K562 (cell line): ENCODE measurements around the gene KCNJ10. TPM values are rescaled to one million over a fixed set of nuclear protein-coding genes. Genes with fewer than 3 reads are reported as not detected.

ENCODE experiments used
- ATAC-seq: fragments of 200-7000 bp; cut with Tn5 transposase; 3 replicates; pipeline ENCODE4 v1.9.1; 2020; ENCODE audit warnings: moderate library complexity
- BruUV-seq: library from RNA; stranded (reverse); fragments of 400-500 nt; replicated peaks from 2 replicates; lab custom pipeline; 2021; lab: Mats Ljungman, UMichigan
- CTCF ChIA-PET: fragments of 300-600 bp; formaldehyde crosslinking; extraction: SDS; loops from one replicate; lab custom pipeline; 2021; ENCODE audit warnings: low intra/inter-chr PET ratio; lab: Yijun Ruan, JAX
- POLR2A ChIA-PET: fragments of 300-600, 350-650 bp; sonication (Branson Sonifier 250); formaldehyde crosslinking; extraction: SDS; loops from one replicate; lab custom pipeline; 2021; ENCODE audit warnings: antibody characterized with exemption, inconsistent platforms; lab: Yijun Ruan, JAX
- DNase-seq, 4 experiments: peaks; one replicate each; pipeline versions ENCODE4 v3.0.0 to v3.0.0-alpha.2; 2011 to 2018; ENCODE audit warnings: low spot score in 3 of 4, mixed read lengths in 3 of 4; ENCODE audit errors: extremely low read depth in 1 of 4
- FAIRE-seq: peaks from 2 replicates; lab custom pipeline; 2011; peaks lifted over from hg19 to GRCh38; lab: Jason Lieb, UNC
- H2AFZ ChIP-seq: 2 replicates; pipeline ENCODE4 v1.6.0; 2011; ENCODE audit warnings: low read depth, low read length, control low read depth, inconsistent platforms
- H3K27ac ChIP-seq: fragments of 200-600 bp; 3 replicates; pipeline ENCODE4 v1.8.0; 2011; ENCODE audit warnings: low read depth, mild to moderate bottlenecking, control low read depth, inconsistent platforms, low read length, moderate library complexity, mixed read lengths; ENCODE audit errors: extremely low read depth
- H3K27me3 ChIP-seq, 2 experiments: fragments of 300-600 bp in 1 of 2; 2 replicates in 1 of 2; 3 replicates in 1 of 2; pipeline versions ENCODE4 v1.6.0 to v1.8.0; 2011; ENCODE audit warnings: inconsistent platforms in 2 of 2, low read length in 2 of 2, mild to moderate bottlenecking in 1 of 2, mixed read lengths in 1 of 2, moderate library complexity in 1 of 2; ENCODE audit not compliant: control insufficient read depth in 2 of 2, insufficient read depth in 2 of 2
- H3K36me3 ChIP-seq: fragments of 300-600 bp; 3 replicates; pipeline ENCODE4 v1.8.0; 2011; ENCODE audit warnings: mild to moderate bottlenecking, low read length, inconsistent platforms; ENCODE audit not compliant: control insufficient read depth, insufficient read depth
- H3K4me1 ChIP-seq, 2 experiments: fragments of 200-600 bp in 1 of 2; replicated peaks in 1 of 2; 2 replicates in 1 of 2; 3 replicates in 1 of 2; pipeline versions ENCODE4 v1.5.1 to v1.8.0; 2011; ENCODE audit warnings: inconsistent platforms in 2 of 2, low read length in 2 of 2, mild to moderate bottlenecking in 1 of 2, mixed read lengths in 1 of 2, moderate library complexity in 1 of 2; ENCODE audit not compliant: control insufficient read depth in 2 of 2, insufficient read depth in 2 of 2
- H3K4me2 ChIP-seq: 2 replicates; pipeline ENCODE4 v1.6.1; 2011; ENCODE audit warnings: low read length, control low read depth, inconsistent platforms, mixed read lengths; ENCODE audit not compliant: insufficient read depth
- H3K4me3 ChIP-seq: fragments of 200-600 bp; sonication (generic), shearing (Covaris generic); 2 replicates; pipeline ENCODE4 v1.5.1; 2016; ENCODE audit warnings: control low read depth, inconsistent platforms
- H3K79me2 ChIP-seq: fragments of 200-600 bp; 3 replicates; pipeline ENCODE4 v1.8.0; 2011; ENCODE audit warnings: low read length, inconsistent platforms; ENCODE audit not compliant: control insufficient read depth, insufficient read depth
- H3K9ac ChIP-seq, 2 experiments: 2 replicates each; pipeline versions ENCODE4 v1.6.0 to v1.6.1; 2011; ENCODE audit warnings: low read depth in 2 of 2, low read length in 2 of 2, control low read depth in 1 of 2, inconsistent platforms in 1 of 2, mild to moderate bottlenecking in 1 of 2, mixed read lengths in 1 of 2; ENCODE audit not compliant: insufficient read depth in 1 of 2
- H3K9me1 ChIP-seq: one replicate; pipeline ENCODE4 v1.6.0; 2011; ENCODE audit warnings: inconsistent platforms, mild to moderate bottlenecking, low read length, moderate library complexity; ENCODE audit not compliant: control insufficient read depth, insufficient read depth
- H3K9me3 ChIP-seq: replicated peaks from 2 replicates; pipeline ENCODE4 v1.5.1; 2011; ENCODE audit warnings: low read depth, low read length, inconsistent platforms; ENCODE audit not compliant: control insufficient read depth, insufficient read depth
- H4K20me1 ChIP-seq: replicated peaks from 2 replicates; pipeline ENCODE4 v1.6.1; 2011; ENCODE audit warnings: low read length, inconsistent platforms, mixed read lengths; ENCODE audit not compliant: control insufficient read depth, insufficient read depth
- CTBP1 ChIP-seq: fragments of 450-650 bp; IDR thresholded peaks from 2 replicates; pipeline ENCODE4 v1.6.1; 2016; ENCODE audit warnings: borderline replicate concordance
- KDM1A ChIP-seq, 2 experiments: fragments of 450-650 bp; IDR thresholded peaks; 2 replicates each; pipeline ENCODE4 v1.6.1; 2016; ENCODE audit warnings: mild to moderate bottlenecking in 2 of 2
- MAZ ChIP-seq, 2 experiments: fragments of 450-650 bp in 1 of 2; sonication (generic) in 1 of 2; formaldehyde crosslinking; IDR thresholded peaks in 1 of 2; conservative IDR thresholded peaks in 1 of 2; 2 replicates each; pipeline versions ENCODE4 v1.4.0 to v1.5.0; 2020; ENCODE audit warnings: mild to moderate bottlenecking in 1 of 2, missing genetic modification reagents in 1 of 2
- NCOA4 ChIP-seq: fragments of 450-650 bp; IDR thresholded peaks from 2 replicates; pipeline ENCODE4 v1.6.1; 2018; ENCODE audit warnings: mild to moderate bottlenecking; ENCODE audit not compliant: partially characterized antibody
- RCOR1 ChIP-seq, 2 experiments: IDR thresholded peaks; 2 replicates each; pipeline ENCODE4 v1.6.1; 2012; ENCODE audit warnings: low read depth in 2 of 2, low read length in 2 of 2, borderline replicate concordance in 1 of 2, improper control_type of control experiment in 1 of 2
- RFX1 ChIP-seq: fragments of 450-650 bp; IDR thresholded peaks from 2 replicates; pipeline ENCODE4 v1.6.1; 2016; ENCODE audit warnings: mild to moderate bottlenecking, moderate library complexity
- SMARCC2 ChIP-seq: fragments of 450-650 bp; IDR thresholded peaks from 2 replicates; pipeline ENCODE4 v1.6.1; 2017; ENCODE audit warnings: antibody characterized with exemption, moderate library complexity, mild to moderate bottlenecking, low read depth
- SRSF9 ChIP-seq: fragments of 200-400 bp; formaldehyde crosslinking; IDR thresholded peaks from 2 replicates; pipeline ENCODE4 v1.6.1; 2017; ENCODE audit warnings: low read depth, low read length, borderline replicate concordance
- ZNF280A ChIP-seq: fragments of 450-650 bp; IDR thresholded peaks from 2 replicates; pipeline ENCODE4 v1.6.1; 2018; ENCODE audit warnings: mild to moderate bottlenecking, low read depth; ENCODE audit not compliant: partially characterized antibody
- ZNF655 ChIP-seq: fragments of 250-450 bp; sonication (Bioruptor Pico); IDR thresholded peaks from 2 replicates; pipeline ENCODE4 v1.5.0; 2021
- WGBS: fragments of 100-300 bp; shearing (Covaris generic); methylation state at CpG from one replicate; pipeline ENCODE4 v1.1.6; 2016; ENCODE audit warnings: low coverage, mixed read lengths; ENCODE audit not compliant: insufficient coverage; ENCODE audit errors: missing lambda C conversion rate; 5-methylcytosine and 5-hydroxymethylcytosine counted together
- in situ Hi-C: fragments of 300-500 bp; cut with MboI; formaldehyde crosslinking; loops from 4 replicates; pipeline ENCODE4 v1.15.0; 2018; ENCODE audit warnings: inconsistent platforms, mixed read lengths
- intact Hi-C: fragments of 100-400 bp; cut with micrococcal nuclease; formaldehyde crosslinking; loops from 2 replicates; pipeline ENCODE4 v1.14.2; 2022
- polyA plus RNA-seq, 8 experiments: library from polyadenylated mRNA; depleted of rRNA in 4 of 8; stranded (reverse) in 5 of 8; unstranded in 3 of 8; fragments of >200 nt; fragmentation: Nextera tagmentation in 2 of 8; fragmentation: Illumina TruSeq in 1 of 8; extraction: Ambion mirVana in 2 of 8; extraction: Trizol in 1 of 8; gene quantifications; 2 replicates each; pipeline versions ENCODE4 v1.2.1 to v1.2.3, GENCODE V29; 2011 to 2014; ENCODE audit warnings: inconsistent platforms in 1 of 8, missing spikeins in 1 of 8
- total RNA-seq, 7 experiments: library from RNA; depleted of rRNA in 6 of 7; stranded (reverse); fragments of >200 nt in 6 of 7; fragmentation: Illumina TruSeq in 2 of 7; extraction: Trizol in 2 of 7; gene quantifications; 2 replicates each; pipeline versions ENCODE4 v1.2.1 to v1.2.3, GENCODE V29; 2011 to 2021; ENCODE audit warnings: low replicate concordance in 1 of 7

Gene KCNJ10
- total and polyA plus RNA-seq, 9 of the 15 experiments (the other 6 are each of a cell fraction or from before 2014, with no cell fraction given) = 0.06 to 0.11 TPM; not detected in 7

DNA sequence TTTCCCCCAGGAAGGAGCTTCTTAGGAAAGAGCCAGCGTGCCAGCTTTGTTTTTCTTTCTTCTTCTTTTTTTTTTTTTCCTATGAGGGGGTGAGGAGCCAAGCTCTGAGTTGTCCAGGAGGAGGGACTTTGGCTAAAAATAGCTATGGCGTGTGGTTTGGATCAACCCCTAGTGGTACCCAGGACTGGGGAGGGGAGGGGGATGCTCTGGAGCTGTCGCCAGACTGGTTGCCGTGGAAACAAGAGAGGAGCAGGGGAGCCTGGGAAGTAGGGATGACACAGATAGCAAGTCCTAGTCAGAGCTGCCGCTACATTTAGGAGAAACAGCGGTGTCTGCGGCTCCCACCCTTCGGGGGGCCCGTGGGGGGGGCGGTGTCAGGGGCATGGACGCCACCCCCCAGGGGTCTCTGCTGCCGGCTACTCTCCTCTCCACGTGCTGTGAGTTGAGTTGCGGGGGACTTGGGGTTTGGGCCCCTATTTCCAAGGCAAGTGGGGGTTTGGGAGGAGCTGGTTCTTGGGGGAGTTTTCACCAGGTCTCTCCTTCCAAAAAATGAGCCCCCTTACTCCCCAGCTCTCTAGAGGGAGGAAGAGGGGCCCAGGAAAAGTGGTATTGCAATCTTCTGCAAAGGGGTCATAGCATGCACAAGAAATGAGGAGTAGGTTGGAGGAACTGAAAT lies 11.4 kb upstream of the KCNJ10 start, which contains the start of gene KCNJ9:
KCNJ9 (plus strand) TSS at position 278 of the 676 bp plus-strand sequence. CDS start 2,493 bp downstream, outside the sequence.
- Histone ChIP-seq H3K9ac (no peak within 1 kb of the TSS), H3K27me3 (peaks cover 9 to 38% of the 10 kb centered on the region in 2 experiments; a peak in 4 of 5 replicates), H3K9me1 (no peaks in the 10 kb centered on the region), H3K4me3 (no peak within 1 kb of the TSS), H3K9me3 (no peaks in the 10 kb centered on the region), H3K79me2 (no peaks in the 10 kb centered on the region), H3K4me2 (no peak within 1 kb of the TSS), H3K27ac (no peak within 1 kb of the TSS), H2AFZ (no peak within 1 kb of the TSS), H3K4me1 (peaks cover 0 to 16% of the 10 kb centered on the region in 2 experiments; a peak in 1 of 5 replicates), H4K20me1 (peaks cover 7% of the 10 kb centered on the region; the same call in 1 of the 2 replicates), H3K36me3 (no peaks in the 10 kb centered on the region)
- TF ChIP-seq RFX1 (peak; percentile 73), ZNF280A (no peak), KDM1A (IDR thresholded peaks at IDR 0.05) (peak in 1 of 2 experiments; percentile 33; a peak in 1 of 4 replicates), CTBP1 (peak; percentile 36; the same call in 1 of the 2 replicates), RCOR1 (IDR thresholded peaks at IDR 0.05; ENCODE audit: borderline replicate concordance in 1 of 2, low read depth in 2 of 2, low read length in 2 of 2) (peak in 1 of 2 experiments; percentile 86; a peak in 2 of 4 replicates), ZNF655 (no peak), SMARCC2 (no peak), MAZ (CRISPR knock-in tag; conservative IDR thresholded peaks at IDR 0.05 in 1 of 2, IDR thresholded peaks at IDR 0.05 in 1 of 2) (no peak), SRSF9 (no peak), NCOA4 (no peak)
- intact Hi-C loops (loop anchor here (5.0 kb wide), 1 partner anchor 144 kb away; no protein-coding TSS in a partner anchor), in situ Hi-C loops (no loop called here)
- ChIA-PET POLR2A (interaction anchor here (0.6 to 1.3 kb wide), 5 partner anchors 10 to 35 kb away, joined by 3 to 5 read pairs (median 4); partner anchors contain the start of gene IGSF8), CTCF (no interaction called here)
- ATAC-seq = 0 out of 3 replicates have a peak, but pooled peaks have one; percentile 12
- peak in 2 of 4 experiments; percentile 24 to 38 for DNase-seq
- BruUV-seq = no TSS peak
- 1% methylated on average over 11 of the region's 14 CpGs for WGBS
- no peak for FAIRE-seq
